GM18951 (cell line): ENCODE data around the gene OR10H5.
A peak's percentile ranks its signal among the peaks of the same experiment; 100 is the strongest.
"Not testable (repeated sequence)": the region's sequence is repeated elsewhere in the genome, so short reads cannot be mapped to it uniquely, and the experiment has no call there.

Experiments
- POLR2A ChIP-seq: IDR thresholded peaks from 4 replicates; pipeline ENCODE4 v1.6.1; 2011; ENCODE audit warnings: mild to moderate bottlenecking; ENCODE audit not compliant: insufficient read length, insufficient read depth; ENCODE audit errors: extremely low read depth
- in situ Hi-C: fragments of 300-500 bp; cut with MboI; formaldehyde crosslinking; loops from one replicate; pipeline ENCODE4 v1.12.0; 2022; ENCODE audit warnings: low sequenced_read_pairs, mixed read lengths, inconsistent platforms; ENCODE audit not compliant: unreplicated experiment

Gene OR10H5

DNA sequence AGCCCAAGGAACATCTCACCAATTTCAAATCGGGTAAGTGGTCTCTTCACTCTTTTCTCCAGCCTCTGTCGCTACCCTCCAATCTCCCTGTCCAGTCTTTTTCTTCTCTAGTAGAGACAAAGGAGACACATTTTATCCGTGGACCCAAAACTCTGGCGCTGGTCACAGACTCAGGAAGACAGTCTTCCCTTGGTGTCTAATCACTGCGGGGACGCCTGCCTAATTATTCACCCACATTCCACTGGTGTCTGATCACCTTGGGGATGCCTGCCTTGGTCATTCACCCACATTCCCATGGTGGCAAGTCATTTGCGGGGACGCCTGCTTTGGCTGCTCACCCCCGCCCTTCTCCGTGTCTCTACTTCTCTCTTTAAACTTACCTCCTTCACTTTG, 41.8 kb downstream of the OR10H5 start:
- no peak for TF ChIP-seq POLR2A
- in situ Hi-C loops: no loop called here

DNA sequence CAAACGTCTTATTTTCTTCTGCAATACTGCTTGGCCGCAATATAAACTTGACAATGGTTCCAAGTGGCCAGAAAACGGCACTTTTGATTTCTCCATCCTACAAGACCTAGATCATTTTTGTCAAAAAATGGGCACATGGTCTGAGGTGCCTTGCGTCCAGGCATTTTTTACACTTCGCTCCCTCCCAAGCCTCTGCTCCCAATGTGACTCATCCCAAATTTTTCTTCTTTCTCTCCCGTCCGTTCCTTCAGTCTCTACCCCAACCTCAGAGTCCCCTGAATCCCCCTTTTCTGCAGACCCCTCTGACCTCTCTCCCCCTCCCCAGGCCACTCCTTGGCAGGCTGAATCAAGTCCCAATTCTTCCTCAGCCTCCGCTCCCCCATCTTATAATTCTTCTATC, 42.3 kb downstream of the OR10H5 start:
- in situ Hi-C loops: no loop called here
- TF ChIP-seq POLR2A: no peak

GRCh38 chr19:15831626-15832025, 44.2 kb downstream of the OR10H5 start:
- in situ Hi-C loops: no loop called here

GRCh38 chr19:15834232-15834631, 46.8 kb downstream of the OR10H5 start:
- in situ Hi-C loops: not testable (repeated sequence)

More at GRCh38 chr19:15831626-15832025, 44.2 kb downstream of the OR10H5 start:
- TF ChIP-seq POLR2A: no peak

DNA sequence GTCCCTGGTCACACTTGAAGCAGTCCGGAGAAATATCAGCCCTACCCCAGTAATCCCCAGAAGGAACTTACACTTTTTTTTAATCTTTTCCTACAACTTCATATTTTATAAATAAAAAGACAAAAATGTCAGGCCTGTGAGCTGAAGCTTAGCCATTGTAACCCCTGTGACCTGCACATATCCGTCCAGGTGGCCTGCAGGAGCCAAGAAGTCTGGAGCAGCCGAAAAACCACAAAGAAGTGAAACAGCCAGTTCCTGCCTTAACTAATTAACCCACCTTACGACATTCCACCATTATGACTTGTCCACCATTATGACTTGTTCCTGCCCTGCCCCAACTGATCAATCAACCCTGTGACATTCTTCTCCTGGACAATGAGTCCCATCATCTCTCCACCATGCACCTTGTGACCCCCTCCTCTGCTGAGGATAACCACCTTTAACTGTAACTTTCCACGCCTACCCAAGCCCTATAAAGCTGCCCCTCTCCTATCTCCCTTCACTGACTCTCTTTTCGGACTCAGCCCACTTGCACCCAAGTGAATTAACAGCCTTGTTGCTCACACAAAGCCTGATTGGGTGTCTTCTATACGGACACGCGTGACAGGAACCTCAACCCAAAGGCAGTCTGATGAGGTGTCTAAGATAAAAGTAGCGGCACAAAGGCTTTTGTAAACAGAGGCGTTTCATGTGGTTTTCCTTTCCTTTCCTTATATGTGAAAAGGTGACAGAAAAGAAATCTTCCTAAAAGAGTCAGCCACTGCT, 48.3 kb downstream of the OR10H5 start:
- in situ Hi-C loops: not testable (repeated sequence)

GRCh38 chr19:15836330-15837220, 49.1 kb downstream of the OR10H5 start:
- TF ChIP-seq POLR2A: peak; percentile 90
- in situ Hi-C loops: no loop called here

- no peak for TF ChIP-seq POLR2A
- in situ Hi-C loops: no loop called here
These were observed 49.8 kb downstream of the OR10H5 start for GRCh38 chr19:15837221-15837731.

- in situ Hi-C loops: no loop called here
- TF ChIP-seq POLR2A: no peak
These were observed 50.9 kb downstream of the OR10H5 start for GRCh38 chr19:15838351-15838750.

DNA sequence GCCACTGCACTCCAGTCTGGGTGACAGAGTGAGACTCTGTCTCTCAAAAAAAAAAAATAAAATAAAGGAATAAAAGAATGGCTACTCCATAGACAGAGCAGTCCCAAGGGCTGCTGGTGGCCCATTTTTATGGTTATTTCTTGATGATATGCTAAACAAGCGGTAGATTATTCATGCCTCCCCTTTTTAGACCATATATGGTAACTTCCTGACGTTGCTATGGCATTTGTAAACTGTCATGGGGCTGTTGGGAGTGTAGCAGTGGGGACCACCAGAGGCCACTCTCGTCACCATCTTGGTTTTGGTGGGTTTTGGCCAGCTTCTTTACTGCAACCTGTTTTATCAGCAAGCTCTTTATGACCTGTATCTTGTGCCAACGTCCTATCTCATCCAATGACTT, 52.4 kb downstream of the OR10H5 start:
- in situ Hi-C loops: not testable (repeated sequence)

DNA sequence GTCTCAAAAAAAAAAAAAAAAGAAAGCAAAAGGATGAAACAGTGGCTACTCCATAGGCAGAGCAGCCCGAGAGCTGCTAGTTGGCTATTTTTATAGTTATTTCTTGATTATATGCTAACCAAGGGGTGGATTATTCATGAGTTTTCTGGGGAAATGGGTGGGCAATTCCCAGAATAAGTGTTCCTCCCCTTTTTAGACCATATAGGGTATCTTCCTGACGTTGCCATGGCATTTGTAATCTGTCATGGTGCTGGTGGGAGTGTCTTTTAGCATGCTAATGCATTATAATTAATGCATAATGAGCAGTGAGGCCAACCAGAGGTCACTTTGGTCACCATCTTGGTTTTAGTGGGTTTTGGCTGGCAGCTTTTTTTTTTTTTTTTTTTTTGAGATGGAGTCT, 53.4 kb downstream of the OR10H5 start:
- in situ Hi-C loops: no loop called here
- TF ChIP-seq POLR2A: no peak

DNA sequence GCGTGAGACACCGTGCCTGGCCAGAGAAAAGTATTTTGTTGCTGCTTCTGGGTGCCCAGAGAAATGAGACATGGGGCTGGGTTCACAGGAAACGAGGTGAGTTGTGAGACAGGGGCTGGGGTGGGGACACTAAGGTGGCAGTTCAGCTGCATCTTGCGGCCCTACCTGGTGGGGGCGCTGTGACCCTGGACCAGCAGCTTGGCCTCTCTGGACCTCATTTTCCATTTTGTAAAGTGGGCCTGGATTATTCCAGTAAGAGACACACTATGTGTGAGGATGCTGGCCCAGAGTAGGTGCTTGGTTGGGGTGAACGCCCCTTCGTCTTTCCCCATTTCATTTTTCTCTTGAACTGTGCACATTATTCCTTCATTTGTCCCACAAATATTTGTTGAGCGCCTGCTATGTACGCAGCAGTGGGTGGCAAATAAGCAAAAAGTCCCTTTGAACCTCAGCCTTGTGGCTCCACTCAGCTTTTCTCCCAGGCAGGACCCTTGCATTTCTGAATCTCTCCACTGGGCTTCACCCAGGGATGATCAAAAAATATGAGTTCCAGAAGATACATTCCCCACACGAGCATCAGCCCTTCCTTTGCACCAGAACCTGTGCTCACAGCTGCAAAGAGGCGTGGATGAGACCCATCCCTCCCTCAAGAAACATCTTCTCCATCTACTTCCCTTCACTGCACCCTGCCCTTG, 54.6 kb downstream of the OR10H5 start:
- in situ Hi-C loops: no loop called here

DNA sequence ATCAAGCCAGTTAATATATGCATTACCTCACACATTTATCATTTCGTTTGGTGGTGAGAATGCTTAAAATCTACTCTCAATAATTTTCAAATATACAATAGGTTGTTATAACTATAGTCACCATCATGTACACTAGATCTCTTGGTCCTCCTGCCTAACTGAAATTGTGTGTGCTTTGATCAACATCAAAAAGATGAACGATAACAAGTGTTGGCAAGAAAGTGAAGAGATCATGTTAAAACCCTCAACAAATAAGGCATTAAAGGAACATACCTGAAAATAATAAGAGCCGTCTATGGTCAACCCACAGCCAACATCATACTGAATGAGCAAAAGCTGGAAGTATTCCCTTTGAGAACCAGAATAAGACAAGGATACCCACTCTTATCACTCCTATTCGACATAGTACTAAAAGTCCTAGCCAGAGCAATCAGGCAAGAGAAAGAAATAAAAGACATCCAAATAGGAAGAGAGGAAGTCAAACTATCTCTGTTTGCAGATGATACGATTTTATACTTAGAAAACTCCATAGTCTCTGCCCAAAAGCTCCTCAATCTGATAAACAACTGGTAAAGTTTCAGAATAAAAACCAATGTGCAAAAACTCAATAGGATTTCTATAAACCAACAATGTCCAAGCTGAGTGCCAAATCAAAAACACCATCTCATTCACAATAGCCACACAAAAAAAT, 55.9 kb downstream of the OR10H5 start:
- in situ Hi-C loops: no loop called here
- TF ChIP-seq POLR2A: no peak

More for the DNA sequence above, 54.6 kb downstream of the OR10H5 start:
- no peak for TF ChIP-seq POLR2A

GRCh38 chr19:15843894-15844222, 56.4 kb downstream of the OR10H5 start:
- in situ Hi-C loops: not testable (repeated sequence)

- in situ Hi-C loops: no loop called here
These were observed 59.5 kb downstream of the OR10H5 start for GRCh38 chr19:15846923-15847322.

More at GRCh38 chr19:15846923-15847322, 59.5 kb downstream of the OR10H5 start:
- no peak for TF ChIP-seq POLR2A
